CD4-positive, alpha-beta T cell treated with Interleukin-6 for 4 hours (primary cell): ENCODE data around the gene MRPL41.
A peak's percentile ranks its signal among the peaks of the same experiment; 100 is the strongest.
"Not testable (repeated sequence)": the region's sequence is repeated elsewhere in the genome, so short reads cannot be mapped to it uniquely, and the experiment has no call there.

Experiments
- DNase-seq: peaks from one replicate; pipeline ENCODE4 v3.0.0-alpha.2; 2020; ENCODE audit warnings: mixed read lengths

MRPL41 gene

GRCh38 chr9:137522746-137523455 is 28.8 kb upstream of the MRPL41 start:
- no peak for DNase-seq

- no peak for DNase-seq
Observed at GRCh38 chr9:137524161-137524980, 27.3 kb upstream of the MRPL41 start.

- DNase-seq, result no peak
Observed at GRCh38 chr9:137524981-137525317, 26.7 kb upstream of the MRPL41 start.

- DNase-seq, result no peak
Observed at GRCh38 chr9:137530331-137530730, 21.3 kb upstream of the MRPL41 start.

GRCh38 chr9:137531099-137531765 is 20.4 kb upstream of the MRPL41 start:
- no peak for DNase-seq

- not testable (repeated sequence) for DNase-seq
Observed at GRCh38 chr9:137532891-137533468, 18.7 kb upstream of the MRPL41 start.

GRCh38 chr9:137534256-137535119 is 17.2 kb upstream of the MRPL41 start:
- peak; percentile 20 for DNase-seq

- no peak for DNase-seq
Observed at GRCh38 chr9:137535120-137535428, 16.6 kb upstream of the MRPL41 start.

- peak; percentile 47 for DNase-seq
Observed at GRCh38 chr9:137536594-137537131, 15.0 kb upstream of the MRPL41 start.

GRCh38 chr9:137538058-137538457 is 13.6 kb upstream of the MRPL41 start:
- no peak for DNase-seq

GRCh38 chr9:137540536-137540935 is 11.1 kb upstream of the MRPL41 start:
- no peak for DNase-seq

GRCh38 chr9:137542486-137542885 is 9.2 kb upstream of the MRPL41 start:
- no peak for DNase-seq

GRCh38 chr9:137543237-137543963 is 8.3 kb upstream of the MRPL41 start:
- no peak for DNase-seq

GRCh38 chr9:137544176-137544760 is 7.4 kb upstream of the MRPL41 start:
- DNase-seq, result no peak

- no peak for DNase-seq
Observed at GRCh38 chr9:137545123-137545522, 6.6 kb upstream of the MRPL41 start.

GRCh38 chr9:137547687-137548543 is 3.8 kb upstream of the MRPL41 start:
- DNase-seq, result no peak

GRCh38 chr9:137550231-137550621 is 1.5 kb upstream of the MRPL41 start, which contains the start of gene PNPLA7:
TSS of gene PNPLA7 (minus strand) at chr9:137550402. CDS start at chr9:137550197, 205 bp downstream.
- peak; percentile 73 for DNase-seq

GRCh38 chr9:137550958-137551263 is 768 bp upstream of the MRPL41 start:
- peak; percentile 39 for DNase-seq

- DNase-seq, result peak; percentile 33
Observed at GRCh38 chr9:137552022-137552768, 516 bp downstream of the MRPL41 start.
